ENCODE results near the gene MACF1.

The MACF1 gene

DNA sequence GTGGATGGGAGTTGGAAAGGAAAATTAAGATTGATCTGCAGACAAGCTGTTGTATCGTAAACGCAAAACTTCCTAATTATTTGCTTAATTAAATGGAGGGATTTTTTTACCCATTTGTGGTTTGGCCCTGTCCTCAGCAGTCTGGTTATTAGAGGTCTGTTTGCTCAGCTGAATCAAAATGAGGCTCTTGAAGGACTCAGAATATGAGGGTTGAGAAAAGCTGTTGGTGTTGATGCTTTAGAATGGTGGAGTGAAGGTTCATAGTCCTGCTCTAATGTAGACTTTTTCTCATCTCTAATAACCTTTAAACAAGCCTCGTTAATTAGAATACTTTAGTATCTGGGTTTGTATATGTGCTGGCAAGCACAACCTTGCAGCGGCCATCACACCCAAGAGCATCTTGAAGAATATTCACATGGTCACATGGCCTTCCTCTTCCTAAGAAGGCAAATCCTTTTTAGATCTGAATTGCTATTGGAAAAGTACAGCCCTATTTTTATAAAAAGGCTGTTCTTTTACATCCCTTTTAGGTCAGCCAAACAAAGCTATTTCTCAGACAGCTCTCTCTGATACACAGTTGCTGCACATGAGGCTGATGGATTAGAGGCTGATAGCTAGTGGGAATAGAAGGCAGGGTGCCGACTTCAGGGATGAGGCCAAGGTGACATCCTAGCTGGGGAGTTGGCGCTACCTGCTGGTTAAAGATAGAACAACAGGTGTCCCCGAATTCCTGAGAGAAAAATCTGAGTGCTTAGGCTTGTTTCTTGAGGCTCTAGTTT lies 53.8 kb downstream of the MACF1 start:
- H3K9me3 ChIP-seq (ENCODE audit: severe bottlenecking) = no peaks in the 10 kb centered on the region
- no peaks in the 10 kb centered on the region for H3K27me3 ChIP-seq (ENCODE audit: insufficient read depth, low read depth, severe bottlenecking)
- peaks cover 65% of the 10 kb centered on the region for H3K36me3 ChIP-seq
- peak; percentile 73 for DNase-seq
- H3K4me3 ChIP-seq (ENCODE audit: low read depth, low read length) = no peak overlapping the region
- TF ChIP-seq, protein P1, sequence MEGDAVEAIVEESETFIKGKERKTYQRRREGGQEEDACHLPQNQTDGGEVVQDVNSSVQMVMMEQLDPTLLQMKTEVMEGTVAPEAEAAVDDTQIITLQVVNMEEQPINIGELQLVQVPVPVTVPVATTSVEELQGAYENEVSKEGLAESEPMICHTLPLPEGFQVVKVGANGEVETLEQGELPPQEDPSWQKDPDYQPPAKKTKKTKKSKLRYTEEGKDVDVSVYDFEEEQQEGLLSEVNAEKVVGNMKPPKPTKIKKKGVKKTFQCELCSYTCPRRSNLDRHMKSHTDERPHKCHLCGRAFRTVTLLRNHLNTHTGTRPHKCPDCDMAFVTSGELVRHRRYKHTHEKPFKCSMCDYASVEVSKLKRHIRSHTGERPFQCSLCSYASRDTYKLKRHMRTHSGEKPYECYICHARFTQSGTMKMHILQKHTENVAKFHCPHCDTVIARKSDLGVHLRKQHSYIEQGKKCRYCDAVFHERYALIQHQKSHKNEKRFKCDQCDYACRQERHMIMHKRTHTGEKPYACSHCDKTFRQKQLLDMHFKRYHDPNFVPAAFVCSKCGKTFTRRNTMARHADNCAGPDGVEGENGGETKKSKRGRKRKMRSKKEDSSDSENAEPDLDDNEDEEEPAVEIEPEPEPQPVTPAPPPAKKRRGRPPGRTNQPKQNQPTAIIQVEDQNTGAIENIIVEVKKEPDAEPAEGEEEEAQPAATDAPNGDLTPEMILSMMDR (IDR thresholded peaks at IDR 0.05; ENCODE audit: low read depth, low read length) = peak; percentile 83
- H3K27ac ChIP-seq = no peak overlapping the region

DNA sequence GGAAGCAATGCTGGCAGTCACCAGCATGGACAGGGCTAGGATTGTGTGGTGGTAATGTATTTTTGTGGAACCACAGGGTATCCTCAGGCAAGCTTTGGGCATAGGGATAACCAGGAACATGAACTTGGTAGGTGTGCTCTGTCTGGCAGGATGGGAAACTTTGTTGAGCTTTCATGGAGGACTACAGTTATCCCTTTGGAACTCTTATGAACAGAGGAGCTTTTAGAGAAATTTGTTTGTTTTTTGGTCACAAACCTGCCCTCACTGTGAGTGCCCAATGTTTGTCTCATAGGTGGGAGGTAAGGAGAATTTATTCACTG lies 54.4 kb downstream of the MACF1 start:
- Histone ChIP-seq H3K36me3 (peaks cover 62% of the 10 kb centered on the region), H3K27me3 (ENCODE audit: insufficient read depth, low read depth, severe bottlenecking) (no peaks in the 10 kb centered on the region), H3K4me3 (ENCODE audit: low read depth, low read length) (no peak overlapping the region), H3K27ac (no peak overlapping the region), H3K9me3 (ENCODE audit: severe bottlenecking) (no peaks in the 10 kb centered on the region)
- TF ChIP-seq, protein P1 (IDR thresholded peaks at IDR 0.05; ENCODE audit: low read depth, low read length) = no peak
- DNase-seq = no peak

DNA sequence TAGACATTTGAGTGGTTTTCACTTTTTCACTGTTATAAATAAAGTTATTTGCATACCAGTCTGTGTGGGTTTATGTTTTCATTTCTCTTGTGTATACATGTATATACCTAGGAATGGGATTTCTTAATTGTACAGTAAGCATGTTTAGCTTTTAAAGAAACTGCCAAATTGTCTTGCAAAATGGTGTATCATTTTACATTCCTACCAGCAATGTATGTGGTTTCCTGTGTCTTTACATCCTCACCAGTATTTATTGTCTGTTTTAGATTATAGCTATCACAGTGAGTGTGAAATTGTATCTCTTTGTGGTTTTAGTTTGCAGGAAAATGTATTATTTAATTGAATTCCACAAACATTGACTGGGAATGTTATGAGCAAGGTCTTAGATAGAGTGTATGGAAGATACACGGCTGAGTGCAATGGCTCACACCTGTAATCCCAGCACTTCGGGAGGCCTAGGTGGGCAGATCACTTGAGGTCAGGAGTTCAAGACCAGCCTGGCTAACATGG lies 57.3 kb downstream of the MACF1 start:
- DNase-seq = no peak
- Histone ChIP-seq H3K36me3 (peaks cover 35% of the 10 kb centered on the region), H3K9me3 (ENCODE audit: severe bottlenecking) (no peaks in the 10 kb centered on the region), H3K27ac (no peak overlapping the region), H3K27me3 (ENCODE audit: insufficient read depth, low read depth, severe bottlenecking) (no peaks in the 10 kb centered on the region), H3K4me3 (ENCODE audit: low read depth, low read length) (no peak overlapping the region)
- TF ChIP-seq, protein P1 (IDR thresholded peaks at IDR 0.05; ENCODE audit: low read depth, low read length) = no peak

DNA sequence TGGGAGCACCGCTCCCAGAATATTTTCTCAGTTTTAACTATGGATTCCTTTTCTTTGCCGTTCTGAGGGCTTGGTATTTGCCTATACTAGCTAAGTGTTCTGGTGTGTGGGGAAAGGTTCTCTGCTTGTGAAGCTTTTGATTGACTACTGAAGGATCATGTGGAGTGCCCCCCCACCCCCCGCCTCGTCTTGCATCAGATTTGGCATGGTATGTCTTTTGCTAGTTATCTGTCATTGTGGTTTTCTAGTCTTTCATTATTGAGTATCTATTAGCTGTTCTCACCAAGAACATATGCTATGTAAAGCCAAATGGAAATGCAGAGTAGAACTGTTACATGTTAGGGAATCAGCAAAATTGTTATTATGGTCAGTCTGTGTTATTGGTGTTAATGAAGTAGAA lies 58.3 kb downstream of the MACF1 start:
- TF ChIP-seq, protein P1 (IDR thresholded peaks at IDR 0.05; ENCODE audit: low read depth, low read length) = no peak
- Histone ChIP-seq H3K27me3 (ENCODE audit: insufficient read depth, low read depth, severe bottlenecking) (no peaks in the 10 kb centered on the region), H3K27ac (no peak overlapping the region), H3K4me3 (ENCODE audit: low read depth, low read length) (no peak overlapping the region), H3K9me3 (ENCODE audit: severe bottlenecking) (no peaks in the 10 kb centered on the region), H3K36me3 (peaks cover 31% of the 10 kb centered on the region)
- no peak for DNase-seq

DNA sequence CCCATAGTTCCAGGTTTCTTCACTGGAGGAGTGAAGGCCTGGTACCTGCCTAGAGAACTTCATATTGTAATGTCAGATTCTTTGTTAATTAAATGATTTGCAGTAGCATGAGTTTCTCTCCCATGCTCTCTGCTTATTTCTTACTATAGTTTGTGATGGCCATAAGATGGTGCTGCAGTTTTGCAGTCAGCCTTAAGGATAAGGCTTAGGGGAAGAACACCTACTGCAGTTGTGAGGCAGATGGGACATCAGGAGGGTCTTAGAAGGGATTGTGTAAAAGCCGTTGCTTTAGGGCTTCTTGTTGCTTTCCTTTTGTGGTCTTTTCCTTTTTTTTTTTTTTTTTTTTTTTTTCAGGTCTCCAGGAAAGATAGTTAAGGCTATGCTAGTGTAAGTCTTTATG lies 61.8 kb downstream of the MACF1 start:
- no peak overlapping the region for H3K4me3 ChIP-seq (ENCODE audit: low read depth, low read length)
- H3K9me3 ChIP-seq (ENCODE audit: severe bottlenecking) = no peaks in the 10 kb centered on the region
- peaks cover 4% of the 10 kb centered on the region for H3K36me3 ChIP-seq
- TF ChIP-seq, protein P1 (IDR thresholded peaks at IDR 0.05; ENCODE audit: low read depth, low read length) = peak; percentile 51
- H3K27me3 ChIP-seq (ENCODE audit: insufficient read depth, low read depth, severe bottlenecking) = no peaks in the 10 kb centered on the region
- peak; percentile 60 for DNase-seq
- peak overlapping the region; percentile 30 for H3K27ac ChIP-seq

DNA sequence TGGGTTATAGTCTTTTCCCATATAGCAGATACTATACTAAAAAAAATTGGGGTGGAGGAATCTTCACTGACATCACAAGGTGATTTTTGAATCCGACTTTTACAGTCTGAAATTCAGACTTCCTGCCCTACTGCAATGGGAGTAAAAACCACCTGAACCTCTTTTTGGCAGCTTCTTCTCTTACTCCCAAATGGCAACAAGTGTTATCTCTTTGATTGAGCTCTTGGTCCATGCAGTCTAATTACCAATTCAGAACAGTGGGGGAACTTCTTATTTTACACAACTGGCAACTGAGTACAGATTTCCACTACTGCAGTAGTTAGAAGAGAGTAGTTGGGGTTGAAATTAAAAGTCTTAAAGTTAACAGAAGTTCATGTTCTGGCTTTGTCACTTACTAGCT lies 62.3 kb downstream of the MACF1 start:
- peak overlapping the region; percentile 30 for H3K27ac ChIP-seq
- no peaks in the 10 kb centered on the region for H3K27me3 ChIP-seq (ENCODE audit: insufficient read depth, low read depth, severe bottlenecking)
- H3K9me3 ChIP-seq (ENCODE audit: severe bottlenecking) = no peaks in the 10 kb centered on the region

More for the DNA sequence above, 62.3 kb downstream of the MACF1 start:
- Histone ChIP-seq H3K36me3 (no peaks in the 10 kb centered on the region; the same call in none of the 2 replicates), H3K4me3 (ENCODE audit: low read depth, low read length) (no peak overlapping the region)
- TF ChIP-seq, protein P1 (IDR thresholded peaks at IDR 0.05; ENCODE audit: low read depth, low read length) = no peak
- no peak for DNase-seq
